Stomach smooth muscle (tissue), 2 donors: ENCODE measurements around the gene ADGRA3.

Experiments
- H3K27ac ChIP-seq: one replicate; pipeline ENCODE4 v1.7.0; 2013; ENCODE audit warnings: mild to moderate bottlenecking, low read length, inconsistent platforms
- H3K27me3 ChIP-seq, 2 donors: one replicate each; pipeline ENCODE4 v1.7.0; 2013; ENCODE audit warnings: low read length in 2 of 2; ENCODE audit not compliant: insufficient read depth in 2 of 2, control insufficient read depth in 1 of 2
- H3K36me3 ChIP-seq, 2 donors: one replicate each; pipeline ENCODE4 v1.7.0; 2013; ENCODE audit warnings: low read length in 2 of 2; ENCODE audit not compliant: control insufficient read depth in 2 of 2, insufficient read depth in 2 of 2
- H3K4me1 ChIP-seq: one replicate; pipeline ENCODE4 v1.7.0; 2013; ENCODE audit warnings: low read length; ENCODE audit not compliant: control insufficient read depth, insufficient read depth
- H3K4me3 ChIP-seq, 2 donors: one replicate each; pipeline ENCODE4 v1.7.0; 2013; ENCODE audit warnings: low read length in 2 of 2
- H3K9ac ChIP-seq, 2 donors: one replicate each; pipeline ENCODE4 v1.7.0; 2013; ENCODE audit warnings: low read length in 2 of 2, mild to moderate bottlenecking in 1 of 2
- H3K9me3 ChIP-seq, 2 donors: one replicate each; pipeline ENCODE4 v1.7.0; 2013; ENCODE audit warnings: low read length in 2 of 2; ENCODE audit not compliant: control insufficient read depth in 2 of 2
- donor health status: healthy.
- donor health status: Pancreatic carcinoma.

The ADGRA3 gene

GRCh38 chr4:22454216-22454838 lies 61.5 kb downstream of the ADGRA3 start:
- no peaks in the 10 kb centered on the region for H3K4me1 ChIP-seq
- no peak overlapping the region for H3K27ac ChIP-seq
- peaks cover 0 to 6% of the 10 kb centered on the region in 2 donors for H3K36me3 ChIP-seq
- H3K4me3 ChIP-seq = no peak overlapping the region
- H3K9me3 ChIP-seq = no peaks in the 10 kb centered on the region
- no peaks in the 10 kb centered on the region for H3K27me3 ChIP-seq
- H3K9ac ChIP-seq = no peak overlapping the region

- Histone ChIP-seq H3K36me3 (peaks cover 12 to 13% of the 10 kb centered on the region in 2 donors), H3K9ac (no peak overlapping the region), H3K27ac (no peak overlapping the region), H3K27me3 (no peaks in the 10 kb centered on the region), H3K9me3 (no peaks in the 10 kb centered on the region), H3K4me3 (no peak overlapping the region), H3K4me1 (no peaks in the 10 kb centered on the region)
These were observed 71.1 kb downstream of the ADGRA3 start for GRCh38 chr4:22444813-22445212.

GRCh38 chr4:22442956-22443355 lies 72.9 kb downstream of the ADGRA3 start:
- H3K9me3 ChIP-seq = no peaks in the 10 kb centered on the region
- no peak overlapping the region for H3K27ac ChIP-seq
- no peaks in the 10 kb centered on the region for H3K4me1 ChIP-seq
- no peaks in the 10 kb centered on the region for H3K27me3 ChIP-seq
- no peak overlapping the region for H3K4me3 ChIP-seq
- no peak overlapping the region for H3K9ac ChIP-seq
- peaks cover 8% of the 10 kb centered on the region in 2 donors for H3K36me3 ChIP-seq

GRCh38 chr4:22440999-22441398 lies 74.9 kb downstream of the ADGRA3 start:
- no peaks in the 10 kb centered on the region for H3K9me3 ChIP-seq
- peaks cover 7 to 8% of the 10 kb centered on the region in 2 donors for H3K36me3 ChIP-seq
- no peaks in the 10 kb centered on the region for H3K4me1 ChIP-seq
- no peak overlapping the region for H3K9ac ChIP-seq
- H3K27me3 ChIP-seq = no peaks in the 10 kb centered on the region
- H3K4me3 ChIP-seq = no peak overlapping the region
- no peak overlapping the region for H3K27ac ChIP-seq

GRCh38 chr4:22439947-22440346 lies 75.9 kb downstream of the ADGRA3 start:
- no peak overlapping the region for H3K4me3 ChIP-seq
- no peaks in the 10 kb centered on the region for H3K27me3 ChIP-seq
- H3K4me1 ChIP-seq = no peaks in the 10 kb centered on the region
- H3K27ac ChIP-seq = no peak overlapping the region
- no peak overlapping the region for H3K9ac ChIP-seq
- no peaks in the 10 kb centered on the region for H3K9me3 ChIP-seq
- peaks cover 3 to 6% of the 10 kb centered on the region in 2 donors for H3K36me3 ChIP-seq

- Histone ChIP-seq H3K36me3 (no peaks in the 10 kb centered on the region), H3K27me3 (no peaks in the 10 kb centered on the region), H3K4me3 (no peak overlapping the region), H3K27ac (no peak overlapping the region), H3K9ac (no peak overlapping the region), H3K9me3 (no peaks in the 10 kb centered on the region), H3K4me1 (no peaks in the 10 kb centered on the region)
These were observed 80.2 kb downstream of the ADGRA3 start for GRCh38 chr4:22435652-22436051.

- Histone ChIP-seq H3K4me3 (no peak overlapping the region), H3K9ac (no peak overlapping the region), H3K9me3 (no peaks in the 10 kb centered on the region), H3K4me1 (no peaks in the 10 kb centered on the region), H3K27ac (no peak overlapping the region), H3K36me3 (no peaks in the 10 kb centered on the region), H3K27me3 (no peaks in the 10 kb centered on the region)
These were observed 81.0 kb downstream of the ADGRA3 start for GRCh38 chr4:22434895-22435294.

GRCh38 chr4:22430626-22431025 lies 85.2 kb downstream of the ADGRA3 start:
- Histone ChIP-seq H3K27me3 (no peaks in the 10 kb centered on the region), H3K4me3 (no peak overlapping the region), H3K27ac (no peak overlapping the region), H3K4me1 (no peaks in the 10 kb centered on the region), H3K36me3 (peaks cover 0 to 2% of the 10 kb centered on the region in 2 donors), H3K9me3 (no peaks in the 10 kb centered on the region), H3K9ac (no peak overlapping the region)

GRCh38 chr4:22428441-22428840 lies 87.4 kb downstream of the ADGRA3 start:
- no peak overlapping the region for H3K9ac ChIP-seq
- no peak overlapping the region for H3K27ac ChIP-seq
- H3K27me3 ChIP-seq = no peaks in the 10 kb centered on the region
- H3K36me3 ChIP-seq = peaks cover 0 to 2% of the 10 kb centered on the region in 2 donors
- no peak overlapping the region for H3K4me3 ChIP-seq
- no peaks in the 10 kb centered on the region for H3K4me1 ChIP-seq
- H3K9me3 ChIP-seq = no peaks in the 10 kb centered on the region

- Histone ChIP-seq H3K9ac (no peak overlapping the region), H3K9me3 (no peaks in the 10 kb centered on the region), H3K4me1 (no peaks in the 10 kb centered on the region), H3K4me3 (no peak overlapping the region), H3K27me3 (no peaks in the 10 kb centered on the region), H3K27ac (no peak overlapping the region), H3K36me3 (peaks cover 0 to 4% of the 10 kb centered on the region in 2 donors)
These were observed 88.2 kb downstream of the ADGRA3 start for GRCh38 chr4:22427675-22428074.

- H3K27ac ChIP-seq = no peak overlapping the region
- H3K4me1 ChIP-seq = no peaks in the 10 kb centered on the region
- H3K9me3 ChIP-seq = no peaks in the 10 kb centered on the region
- H3K9ac ChIP-seq = no peak overlapping the region
- H3K4me3 ChIP-seq = no peak overlapping the region
- H3K27me3 ChIP-seq = no peaks in the 10 kb centered on the region
- H3K36me3 ChIP-seq = peaks cover 4 to 6% of the 10 kb centered on the region in 2 donors
These were observed 95.6 kb downstream of the ADGRA3 start for GRCh38 chr4:22420291-22420690.
